ENCODE measurements around the gene ARHGEF11. TPM values are rescaled to one million over a fixed set of nuclear protein-coding genes. Genes with fewer than 3 reads are reported as not detected.

The ARHGEF11 gene
- total and polyA plus RNA-seq, 9 of the 15 experiments (the other 6 are each of a cell fraction or from before 2014, with no cell fraction given): 0.14 to 15.5 (median 9.0) TPM

DNA sequence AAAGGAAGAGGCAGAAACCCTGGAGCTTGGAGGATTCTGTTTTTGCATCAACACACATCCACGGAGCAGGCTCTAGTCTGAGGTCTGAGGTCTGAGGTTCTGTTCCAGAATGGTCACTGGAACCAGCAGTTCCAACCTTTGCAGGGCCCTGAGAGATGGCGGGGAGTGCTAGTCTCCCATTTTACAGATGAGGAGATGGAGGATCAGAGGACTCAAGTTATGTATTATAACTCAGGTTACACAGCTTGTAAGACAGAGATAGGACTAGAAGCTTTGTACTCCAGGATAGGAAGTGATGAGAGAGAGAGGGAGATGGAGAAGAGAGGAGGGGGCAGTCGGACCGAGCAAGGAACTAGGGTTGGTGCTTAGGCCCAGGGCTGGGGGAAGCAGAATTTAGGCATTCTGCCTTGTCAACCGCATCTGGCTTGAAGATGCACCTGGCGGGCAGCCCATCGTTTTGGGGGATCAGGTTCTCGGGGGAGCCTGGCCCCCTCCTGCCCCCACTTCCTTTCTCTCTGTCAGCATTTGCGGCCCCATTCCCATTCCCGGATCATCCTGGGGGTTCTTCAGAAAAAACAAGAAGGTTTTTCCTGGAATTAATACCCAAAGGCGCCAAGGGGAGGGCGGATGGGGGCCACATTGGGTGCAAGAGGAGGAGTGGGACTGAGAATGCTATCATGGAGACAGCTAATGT is 146.4 kb downstream of the ARHGEF11 start:
- no peak overlapping the region for H3K4me2 ChIP-seq (ENCODE audit: insufficient read depth, low read length)
- no peak overlapping the region for H3K9ac ChIP-seq (ENCODE audit: insufficient read depth in 1 of 2, low read depth in 2 of 2, low read length in 2 of 2)
- no peaks in the 10 kb centered on the region for H3K9me1 ChIP-seq (ENCODE audit: control insufficient read depth, insufficient read depth, low read length)
- H3K9me3 ChIP-seq (replicated peaks; ENCODE audit: control insufficient read depth, insufficient read depth, low read depth, low read length): no peaks in the 10 kb centered on the region
- CTCF ChIA-PET (ENCODE audit: low intra/inter-chr PET ratio): no interaction called here
- POLR2A ChIA-PET: interaction anchor here (0.5 to 1.8 kb wide), 4 partner anchors 9 to 18 kb away, joined by 3 to 7 read pairs (median 4); no protein-coding TSS in a partner anchor
- H3K79me2 ChIP-seq (ENCODE audit: control insufficient read depth, insufficient read depth, low read length): no peaks in the 10 kb centered on the region
- intact Hi-C loops (cut with micrococcal nuclease): no loop called here
- BruUV-seq (replicated peaks): no TSS peak
- no peaks in the 10 kb centered on the region for H3K36me3 ChIP-seq (ENCODE audit: control insufficient read depth, insufficient read depth, low read length)
- FAIRE-seq (no peak), ATAC-seq (no peak), DNase-seq (ENCODE audit: extremely low read depth in 1 of 4, low spot score in 3 of 4) (no peak)
- peak overlapping the region; percentile 57; the same call in 1 of the 2 replicates for H2AFZ ChIP-seq (ENCODE audit: low read depth, low read length)
- no peak overlapping the region for H3K4me3 ChIP-seq
- in situ Hi-C loops (cut with MboI): no loop called here
- no peak for TF ChIP-seq HMG20B (CRISPR knock-in tag; IDR thresholded peaks at IDR 0.05)
- no peak for TF ChIP-seq ADNP (tag; IDR thresholded peaks at IDR 0.05)
- TF ChIP-seq BCOR (IDR thresholded peaks at IDR 0.05): peak; percentile 86
- TF ChIP-seq, protein P1, sequence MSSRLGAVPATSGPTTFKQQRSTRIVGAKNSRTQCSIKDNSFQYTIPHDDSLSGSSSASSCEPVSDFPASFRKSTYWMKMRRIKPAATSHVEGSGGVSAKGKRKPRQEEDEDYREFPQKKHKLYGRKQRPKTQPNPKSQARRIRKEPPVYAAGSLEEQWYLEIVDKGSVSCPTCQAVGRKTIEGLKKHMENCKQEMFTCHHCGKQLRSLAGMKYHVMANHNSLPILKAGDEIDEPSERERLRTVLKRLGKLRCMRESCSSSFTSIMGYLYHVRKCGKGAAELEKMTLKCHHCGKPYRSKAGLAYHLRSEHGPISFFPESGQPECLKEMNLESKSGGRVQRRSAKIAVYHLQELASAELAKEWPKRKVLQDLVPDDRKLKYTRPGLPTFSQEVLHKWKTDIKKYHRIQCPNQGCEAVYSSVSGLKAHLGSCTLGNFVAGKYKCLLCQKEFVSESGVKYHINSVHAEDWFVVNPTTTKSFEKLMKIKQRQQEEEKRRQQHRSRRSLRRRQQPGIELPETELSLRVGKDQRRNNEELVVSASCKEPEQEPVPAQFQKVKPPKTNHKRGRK (tag; IDR thresholded peaks at IDR 0.05): no peak
- TF ChIP-seq, protein P2, sequence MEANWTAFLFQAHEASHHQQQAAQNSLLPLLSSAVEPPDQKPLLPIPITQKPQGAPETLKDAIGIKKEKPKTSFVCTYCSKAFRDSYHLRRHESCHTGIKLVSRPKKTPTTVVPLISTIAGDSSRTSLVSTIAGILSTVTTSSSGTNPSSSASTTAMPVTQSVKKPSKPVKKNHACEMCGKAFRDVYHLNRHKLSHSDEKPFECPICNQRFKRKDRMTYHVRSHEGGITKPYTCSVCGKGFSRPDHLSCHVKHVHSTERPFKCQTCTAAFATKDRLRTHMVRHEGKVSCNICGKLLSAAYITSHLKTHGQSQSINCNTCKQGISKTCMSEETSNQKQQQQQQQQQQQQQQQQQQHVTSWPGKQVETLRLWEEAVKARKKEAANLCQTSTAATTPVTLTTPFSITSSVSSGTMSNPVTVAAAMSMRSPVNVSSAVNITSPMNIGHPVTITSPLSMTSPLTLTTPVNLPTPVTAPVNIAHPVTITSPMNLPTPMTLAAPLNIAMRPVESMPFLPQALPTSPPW (CRISPR knock-in tag; IDR thresholded peaks at IDR 0.05): 0 out of 2 replicates have a peak, but pooled peaks have one; percentile 9
- TF ChIP-seq ZNF507 (tag; conservative IDR thresholded peaks at IDR 0.05): no peak
- TF ChIP-seq KDM1A (IDR thresholded peaks at IDR 0.05): peak; percentile 52 to 69; a peak in 3 of 4 replicates
- peak; percentile 60 for TF ChIP-seq RBM25 (IDR thresholded peaks at IDR 0.05; ENCODE audit: low read depth, low read length, severe bottlenecking)
- TF ChIP-seq ZNF57 (CRISPR knock-in tag; IDR thresholded peaks at IDR 0.05): no peak
- TF ChIP-seq ZNF668 (CRISPR knock-in tag; IDR thresholded peaks at IDR 0.05): no peak
- 51% methylated on average over 12 of the region's 12 CpGs for WGBS (ENCODE audit: insufficient coverage, low coverage, missing lambda C conversion rate)
- H3K27ac ChIP-seq (ENCODE audit: extremely low read depth, low read depth, low read length): no peak overlapping the region
- peaks cover 34 to 51% of the 10 kb centered on the region in 2 experiments for H3K4me1 ChIP-seq (replicated peaks in 1 of 2; ENCODE audit: control insufficient read depth in 2 of 2, insufficient read depth in 2 of 2, low read length in 2 of 2)
- H3K27me3 ChIP-seq (ENCODE audit: control insufficient read depth in 2 of 2, insufficient read depth in 2 of 2, low read length in 2 of 2): no peaks in the 10 kb centered on the region
- no peaks in the 10 kb centered on the region for H4K20me1 ChIP-seq (replicated peaks; ENCODE audit: control insufficient read depth, insufficient read depth, low read length)

Measured in K562 (cell line).